ENCODE results near the gene DDX11. TPM values are rescaled to one million over a fixed set of nuclear protein-coding genes. Genes with fewer than 3 reads are reported as not detected.
"Not testable (repeated sequence)": the region's sequence is repeated elsewhere in the genome, so short reads cannot be mapped to it uniquely, and the experiment has no call there.

DDX11 gene
- total RNA-seq, 1 donor from 2014 or later: 38.2 TPM

GRCh38 chr12:31086032-31086431 is 12.4 kb downstream of the DDX11 start:
- H3K27me3 ChIP-seq (ENCODE audit: control insufficient read depth, insufficient read depth, low read length); DNase-seq (ENCODE audit: low read depth); H3K4me3 ChIP-seq (ENCODE audit: low read depth, low read length); H3K36me3 ChIP-seq (ENCODE audit: control insufficient read depth, insufficient read depth, low read length): not testable (repeated sequence)

- H3K36me3 ChIP-seq (ENCODE audit: control insufficient read depth, insufficient read depth, low read length); H3K27me3 ChIP-seq (ENCODE audit: control insufficient read depth, insufficient read depth, low read length); DNase-seq (ENCODE audit: low read depth); H3K4me3 ChIP-seq (ENCODE audit: low read depth, low read length): not testable (repeated sequence)
Observed at GRCh38 chr12:31087486-31087885, 13.8 kb downstream of the DDX11 start.

GRCh38 chr12:31087956-31088355 is 14.3 kb downstream of the DDX11 start:
- DNase-seq (ENCODE audit: low read depth); H3K27me3 ChIP-seq (ENCODE audit: control insufficient read depth, insufficient read depth, low read length); H3K36me3 ChIP-seq (ENCODE audit: control insufficient read depth, insufficient read depth, low read length); H3K4me3 ChIP-seq (ENCODE audit: low read depth, low read length): not testable (repeated sequence)

- no peaks in the 10 kb centered on the region for H3K27me3 ChIP-seq (ENCODE audit: control insufficient read depth, insufficient read depth, low read length)
- no peaks in the 10 kb centered on the region for H3K36me3 ChIP-seq (ENCODE audit: control insufficient read depth, insufficient read depth, low read length)
- TF ChIP-seq CTCF (IDR thresholded peaks at IDR 0.05; ENCODE audit: insufficient read depth, low read length, poor library complexity, severe bottlenecking): no peak
- H3K4me3 ChIP-seq (ENCODE audit: low read depth, low read length): no peak overlapping the region
- DNase-seq (ENCODE audit: low read depth): no peak
Observed at GRCh38 chr12:31089072-31089471, 15.4 kb downstream of the DDX11 start.

- H3K27me3 ChIP-seq (ENCODE audit: control insufficient read depth, insufficient read depth, low read length); H3K4me3 ChIP-seq (ENCODE audit: low read depth, low read length); H3K36me3 ChIP-seq (ENCODE audit: control insufficient read depth, insufficient read depth, low read length); DNase-seq (ENCODE audit: low read depth): not testable (repeated sequence)
Observed at GRCh38 chr12:31091629-31092028, 18.0 kb downstream of the DDX11 start.

- not testable (repeated sequence) for H3K36me3 ChIP-seq (ENCODE audit: control insufficient read depth, insufficient read depth, low read length)
Observed at GRCh38 chr12:31092718-31093117, 19.1 kb downstream of the DDX11 start.

GRCh38 chr12:31095080-31095860 is 21.6 kb downstream of the DDX11 start:
- not testable (repeated sequence) for H3K36me3 ChIP-seq (ENCODE audit: control insufficient read depth, insufficient read depth, low read length); DNase-seq (ENCODE audit: low read depth); H3K27me3 ChIP-seq (ENCODE audit: control insufficient read depth, insufficient read depth, low read length); H3K4me3 ChIP-seq (ENCODE audit: low read depth, low read length)

More at GRCh38 chr12:31092718-31093117, 19.1 kb downstream of the DDX11 start:
- not testable (repeated sequence) for H3K4me3 ChIP-seq (ENCODE audit: low read depth, low read length); H3K27me3 ChIP-seq (ENCODE audit: control insufficient read depth, insufficient read depth, low read length); DNase-seq (ENCODE audit: low read depth)

GRCh38 chr12:31096251-31097065 is 22.8 kb downstream of the DDX11 start:
- not testable (repeated sequence) for DNase-seq (ENCODE audit: low read depth); H3K4me3 ChIP-seq (ENCODE audit: low read depth, low read length); H3K36me3 ChIP-seq (ENCODE audit: control insufficient read depth, insufficient read depth, low read length)

GRCh38 chr12:31097819-31098218 is 24.2 kb downstream of the DDX11 start:
- not testable (repeated sequence) for H3K4me3 ChIP-seq (ENCODE audit: low read depth, low read length); H3K36me3 ChIP-seq (ENCODE audit: control insufficient read depth, insufficient read depth, low read length); H3K27me3 ChIP-seq (ENCODE audit: control insufficient read depth, insufficient read depth, low read length); DNase-seq (ENCODE audit: low read depth)

More at GRCh38 chr12:31096251-31097065, 22.8 kb downstream of the DDX11 start:
- not testable (repeated sequence) for H3K27me3 ChIP-seq (ENCODE audit: control insufficient read depth, insufficient read depth, low read length)

GRCh38 chr12:31098363-31098762 is 24.7 kb downstream of the DDX11 start:
- DNase-seq (ENCODE audit: low read depth); H3K4me3 ChIP-seq (ENCODE audit: low read depth, low read length); H3K36me3 ChIP-seq (ENCODE audit: control insufficient read depth, insufficient read depth, low read length); H3K27me3 ChIP-seq (ENCODE audit: control insufficient read depth, insufficient read depth, low read length): not testable (repeated sequence)

GRCh38 chr12:31098771-31099170 is 25.1 kb downstream of the DDX11 start:
- H3K27me3 ChIP-seq (ENCODE audit: control insufficient read depth, insufficient read depth, low read length); DNase-seq (ENCODE audit: low read depth); H3K36me3 ChIP-seq (ENCODE audit: control insufficient read depth, insufficient read depth, low read length); H3K4me3 ChIP-seq (ENCODE audit: low read depth, low read length): not testable (repeated sequence)

GRCh38 chr12:31099434-31099833 is 25.8 kb downstream of the DDX11 start:
- not testable (repeated sequence) for DNase-seq (ENCODE audit: low read depth); H3K27me3 ChIP-seq (ENCODE audit: control insufficient read depth, insufficient read depth, low read length); H3K36me3 ChIP-seq (ENCODE audit: control insufficient read depth, insufficient read depth, low read length); H3K4me3 ChIP-seq (ENCODE audit: low read depth, low read length)

GRCh38 chr12:31100503-31101208 is 27.0 kb downstream of the DDX11 start:
- not testable (repeated sequence) for H3K36me3 ChIP-seq (ENCODE audit: control insufficient read depth, insufficient read depth, low read length); H3K27me3 ChIP-seq (ENCODE audit: control insufficient read depth, insufficient read depth, low read length); H3K4me3 ChIP-seq (ENCODE audit: low read depth, low read length); DNase-seq (ENCODE audit: low read depth)

All from kidney epithelial cell (primary cell).